Fibroblast of the conjunctiva (primary cell): ENCODE measurements around the gene TRAK2.
"Not testable (repeated sequence)": the region's sequence is repeated elsewhere in the genome, so short reads cannot be mapped to it uniquely, and the experiment has no call there.

Experiments used
- DNase-seq: peaks from one replicate; pipeline ENCODE4 v3.0.0-alpha.2; 2010; ENCODE audit warnings: low read depth

The TRAK2 gene, protein sequence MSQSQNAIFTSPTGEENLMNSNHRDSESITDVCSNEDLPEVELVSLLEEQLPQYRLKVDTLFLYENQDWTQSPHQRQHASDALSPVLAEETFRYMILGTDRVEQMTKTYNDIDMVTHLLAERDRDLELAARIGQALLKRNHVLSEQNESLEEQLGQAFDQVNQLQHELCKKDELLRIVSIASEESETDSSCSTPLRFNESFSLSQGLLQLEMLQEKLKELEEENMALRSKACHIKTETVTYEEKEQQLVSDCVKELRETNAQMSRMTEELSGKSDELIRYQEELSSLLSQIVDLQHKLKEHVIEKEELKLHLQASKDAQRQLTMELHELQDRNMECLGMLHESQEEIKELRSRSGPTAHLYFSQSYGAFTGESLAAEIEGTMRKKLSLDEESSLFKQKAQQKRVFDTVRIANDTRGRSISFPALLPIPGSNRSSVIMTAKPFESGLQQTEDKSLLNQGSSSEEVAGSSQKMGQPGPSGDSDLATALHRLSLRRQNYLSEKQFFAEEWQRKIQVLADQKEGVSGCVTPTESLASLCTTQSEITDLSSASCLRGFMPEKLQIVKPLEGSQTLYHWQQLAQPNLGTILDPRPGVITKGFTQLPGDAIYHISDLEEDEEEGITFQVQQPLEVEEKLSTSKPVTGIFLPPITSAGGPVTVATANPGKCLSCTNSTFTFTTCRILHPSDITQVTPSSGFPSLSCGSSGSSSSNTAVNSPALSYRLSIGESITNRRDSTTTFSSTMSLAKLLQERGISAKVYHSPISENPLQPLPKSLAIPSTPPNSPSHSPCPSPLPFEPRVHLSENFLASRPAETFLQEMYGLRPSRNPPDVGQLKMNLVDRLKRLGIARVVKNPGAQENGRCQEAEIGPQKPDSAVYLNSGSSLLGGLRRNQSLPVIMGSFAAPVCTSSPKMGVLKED

GRCh38 chr2:201451292-201452057 is at the start of gene TRAK2, which contains the start of gene STRADB:
Gene TRAK2 (minus strand): TSS chr2:201451458. CDS start chr2:201420507, 30,951 bp downstream.
Gene STRADB (plus strand): TSS chr2:201451740. CDS start chr2:201454841, 3,101 bp downstream.
- peak; percentile 89 for DNase-seq

- no peak for DNase-seq
Measured at GRCh38 chr2:201500534-201500933, 49.3 kb upstream of the TRAK2 start.

GRCh38 chr2:201496785-201497184 is 45.5 kb upstream of the TRAK2 start:
- no peak for DNase-seq

GRCh38 chr2:201490291-201490690 is 39.0 kb upstream of the TRAK2 start:
- no peak for DNase-seq

GRCh38 chr2:201484805-201485204 is 33.5 kb upstream of the TRAK2 start:
- DNase-seq: no peak

- not testable (repeated sequence) for DNase-seq
Measured at GRCh38 chr2:201483758-201484157, 32.5 kb upstream of the TRAK2 start.

- no peak for DNase-seq
Measured at GRCh38 chr2:201483342-201483741, 32.1 kb upstream of the TRAK2 start.

DNA sequence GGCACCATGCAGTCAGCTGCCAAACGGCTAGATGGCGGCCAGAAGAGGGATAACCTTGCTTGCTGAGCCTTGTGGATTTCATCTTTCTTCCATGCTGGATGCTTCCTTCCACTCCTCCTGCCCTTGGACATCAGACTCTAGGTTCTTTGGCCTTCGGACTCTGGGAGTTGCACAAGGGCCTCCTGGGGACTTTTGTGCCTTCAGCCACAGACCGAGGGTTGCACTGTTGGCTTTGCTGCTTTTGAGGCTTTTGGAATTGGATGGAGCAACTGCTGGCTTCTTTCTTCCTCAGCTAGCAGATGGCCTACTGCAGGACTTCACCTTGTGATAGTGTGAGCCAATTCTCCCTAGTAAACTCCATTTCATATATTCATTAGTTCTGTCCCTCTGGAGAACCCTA is 31.3 kb upstream of the TRAK2 start:
- DNase-seq: no peak

- DNase-seq: no peak
Measured at GRCh38 chr2:201472411-201472810, 21.2 kb upstream of the TRAK2 start.

DNA sequence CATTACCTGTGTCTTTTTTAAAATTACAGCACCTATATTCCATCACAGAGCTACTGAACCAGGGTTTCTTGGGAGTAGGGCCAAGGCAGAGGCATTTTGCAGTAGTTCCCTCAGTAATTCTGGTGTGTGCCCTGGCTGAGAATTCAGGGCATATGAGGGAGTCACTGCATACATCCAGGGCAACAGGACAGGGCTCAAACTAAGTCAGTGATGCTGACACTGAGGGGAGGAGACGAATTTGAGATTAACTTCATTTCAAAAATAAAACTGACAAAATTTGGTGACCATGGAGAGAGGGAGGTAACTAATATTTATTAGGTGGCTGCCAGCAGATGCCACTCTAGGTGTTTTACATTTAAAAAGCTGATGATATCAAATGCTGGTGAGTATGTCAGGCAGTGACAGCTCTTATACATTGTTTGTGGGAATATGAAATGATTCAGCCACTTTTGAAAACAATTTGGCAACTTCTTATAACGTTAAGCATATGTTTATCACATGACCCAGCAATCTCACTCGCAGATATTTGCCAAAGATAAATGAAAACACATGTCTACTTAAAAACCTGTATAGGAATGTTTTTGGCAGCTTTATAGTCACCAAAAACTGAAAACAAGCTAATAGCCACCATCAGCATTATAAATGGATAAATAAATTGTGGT is 20.6 kb upstream of the TRAK2 start:
- peak; percentile 72 for DNase-seq

DNA sequence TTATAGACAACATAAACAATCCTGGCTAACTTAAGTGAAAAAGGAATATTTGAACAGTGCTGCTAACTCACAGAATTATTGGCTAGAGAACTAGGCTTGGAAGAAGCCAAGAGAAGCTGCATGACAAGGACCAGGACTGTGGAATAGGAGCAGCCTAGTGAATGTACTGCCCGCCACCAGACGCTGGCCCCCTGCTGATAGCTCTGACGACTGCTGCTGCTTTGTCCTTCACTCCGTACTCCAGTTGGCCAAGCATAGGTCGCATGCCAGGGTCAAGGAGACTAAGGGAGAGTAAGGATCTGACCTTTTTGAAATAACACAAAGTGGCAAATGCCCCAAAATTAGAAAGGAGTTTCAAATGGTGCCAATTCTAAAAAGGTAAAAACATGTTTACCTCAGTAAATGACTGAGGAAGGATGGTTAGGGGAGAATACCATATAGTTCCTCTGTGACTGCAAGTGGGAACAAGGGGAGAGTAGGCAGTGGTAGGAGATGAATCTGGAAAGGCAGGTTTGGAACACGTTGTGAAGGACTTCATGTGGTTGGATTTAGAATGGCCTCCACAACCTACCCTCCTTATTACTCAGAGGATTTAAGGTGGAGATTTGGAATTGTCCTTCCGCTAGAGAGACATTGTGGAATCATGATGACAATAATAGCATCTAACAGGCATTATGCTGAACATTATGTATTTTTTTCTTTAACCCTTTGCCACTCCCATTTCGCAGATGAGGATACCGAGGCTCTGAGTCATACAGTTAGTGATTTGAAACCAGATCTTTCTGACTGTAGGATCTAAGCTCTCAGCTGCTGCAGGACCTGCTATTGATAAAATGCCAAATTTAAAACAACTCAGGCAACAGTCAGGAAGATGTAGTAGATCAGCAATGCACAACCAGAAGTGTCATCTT is 19.8 kb upstream of the TRAK2 start:
- peak; percentile 40 for DNase-seq

- no peak for DNase-seq
Measured at GRCh38 chr2:201467666-201468065, 16.4 kb upstream of the TRAK2 start.

- peak; percentile 64 for DNase-seq
Measured at GRCh38 chr2:201466050-201466675, 14.9 kb upstream of the TRAK2 start.

DNA sequence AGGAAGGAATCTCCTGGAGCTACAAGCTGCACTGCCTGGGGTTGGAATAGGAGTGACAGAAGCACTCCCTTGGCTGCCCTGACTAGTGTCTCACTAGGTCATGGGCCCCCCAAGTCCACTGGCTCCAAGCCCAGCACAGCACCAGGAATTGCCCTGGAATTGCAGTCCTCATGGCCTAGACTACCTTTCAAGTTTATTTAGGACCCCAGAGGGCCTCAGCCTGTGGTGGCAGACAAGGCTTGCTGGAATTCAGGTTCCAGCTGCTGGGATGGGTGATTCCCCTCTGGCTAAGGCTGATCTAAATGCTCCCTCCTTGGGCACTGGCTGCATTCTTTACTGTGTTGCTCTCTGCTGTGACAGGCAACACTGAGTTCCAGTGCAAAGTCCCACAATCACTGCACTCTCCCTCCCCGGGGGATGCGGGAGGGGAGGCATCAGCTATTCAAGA is 14.3 kb upstream of the TRAK2 start:
- no peak for DNase-seq

GRCh38 chr2:201464547-201464946 is 13.3 kb upstream of the TRAK2 start:
- DNase-seq: no peak

DNA sequence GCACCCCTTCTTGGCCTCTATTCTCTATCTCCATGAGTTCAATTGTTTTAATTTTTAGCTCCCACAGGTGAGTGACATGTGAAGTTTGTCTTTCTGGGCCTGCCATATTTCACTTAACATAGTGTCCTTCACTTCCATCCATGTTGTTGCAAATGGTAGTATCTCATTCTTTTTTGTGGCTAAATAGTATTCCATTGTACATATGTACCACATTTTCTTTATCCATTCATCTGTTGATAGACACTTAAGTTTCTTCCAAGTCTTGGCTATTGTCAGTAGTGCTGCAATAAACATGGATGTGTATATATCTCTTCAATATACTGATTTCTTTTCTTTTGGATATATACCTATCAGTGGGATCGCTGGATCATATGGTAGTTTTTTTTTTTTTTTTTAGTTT is 9.3 kb upstream of the TRAK2 start:
- no peak for DNase-seq

- DNase-seq: no peak
Measured at GRCh38 chr2:201458381-201458780, 7.1 kb upstream of the TRAK2 start.

DNA sequence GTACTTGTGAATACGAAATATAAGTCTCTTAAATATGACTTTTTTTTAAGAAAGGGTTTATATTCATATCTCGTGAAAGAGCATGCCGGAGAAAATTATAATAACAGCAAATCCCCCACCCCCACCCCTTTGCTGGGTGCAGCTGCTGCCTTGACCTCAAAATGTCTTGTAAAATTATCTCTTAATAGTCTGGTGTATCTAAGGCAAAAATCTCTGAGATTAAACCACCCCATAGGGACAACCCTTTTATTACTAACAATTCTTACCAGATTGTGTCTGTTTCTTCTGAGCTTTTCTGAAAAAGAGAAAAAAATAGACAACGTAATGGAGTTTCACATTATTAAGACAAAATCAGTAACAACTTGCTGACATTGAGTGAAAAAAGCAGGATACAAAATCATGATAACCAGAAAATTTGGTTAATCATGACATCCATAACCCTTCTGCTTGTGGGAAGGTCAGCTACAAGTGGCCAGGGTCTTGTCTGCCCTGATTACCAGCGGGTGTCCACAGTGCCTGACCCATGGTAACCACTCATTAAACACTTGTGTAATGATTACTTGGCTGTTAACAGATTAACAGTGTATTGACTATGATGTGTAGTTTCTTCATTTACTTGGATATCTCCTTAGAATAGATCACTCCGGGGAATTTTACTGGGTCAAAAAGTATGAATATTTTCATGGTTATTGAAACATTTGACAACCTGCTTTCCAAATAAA is 1.8 kb upstream of the TRAK2 start:
- DNase-seq: no peak
